Measurements from ENCODE around the gene TMEM201. TPM values are rescaled to one million over a fixed set of nuclear protein-coding genes. Genes with fewer than 3 reads are reported as not detected.
A peak's percentile ranks its signal among the peaks of the same experiment; 100 is the strongest.

TMEM201 gene
- total and polyA plus RNA-seq, 9 of the 15 experiments (the other 6 are each of a cell fraction or from before 2014, with no cell fraction given) = 0.42 to 51.3 (median 7.4) TPM

DNA sequence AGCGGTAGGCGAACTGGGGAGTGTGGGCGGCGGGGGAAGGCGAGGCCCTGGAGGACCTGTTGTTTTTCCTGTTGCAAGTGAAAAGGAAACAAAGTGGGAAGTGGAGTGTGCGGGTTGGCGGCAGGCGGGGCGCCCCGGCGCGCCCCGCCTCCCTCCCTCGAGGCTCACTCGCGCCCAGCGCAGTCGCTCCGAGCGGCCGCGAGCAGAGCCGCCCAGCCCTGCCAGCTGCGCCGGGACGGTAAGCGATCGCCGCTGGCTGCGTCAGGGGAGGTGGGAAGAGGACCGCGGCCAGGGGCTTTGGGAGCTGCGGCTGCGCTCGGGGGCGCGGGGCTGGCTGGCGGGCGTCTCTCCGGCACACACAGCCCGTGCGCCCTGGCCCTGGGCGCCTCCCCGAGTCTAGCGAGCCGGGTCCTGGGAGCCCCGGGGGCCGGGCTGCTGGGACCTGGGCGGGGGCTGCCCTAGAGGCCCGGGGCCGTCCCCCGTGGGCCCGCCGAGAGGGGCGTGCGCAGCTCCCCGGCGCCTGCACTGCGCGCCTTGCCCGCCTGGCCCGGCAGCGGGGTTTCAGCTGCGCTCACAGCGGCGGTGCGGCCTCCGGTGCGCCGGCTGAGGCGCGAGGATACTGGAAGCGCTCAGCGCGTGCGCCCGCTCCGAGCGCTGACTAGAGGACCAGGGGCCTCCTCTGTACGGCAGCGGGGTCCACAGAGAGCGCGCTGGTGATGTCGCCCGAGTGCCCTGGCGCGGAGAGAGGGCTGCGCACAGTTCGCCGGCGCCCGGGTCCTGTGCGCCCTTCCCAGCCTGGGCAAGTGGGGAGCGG is 63.1 kb downstream of the TMEM201 start, which contains the start of gene PIK3CD:
TSS of gene PIK3CD (plus strand) at position 167 of the 814 bp plus-strand sequence. CDS start 58,725 bp downstream, outside the sequence.
- in situ Hi-C loops (cut with MboI) (no loop called here), intact Hi-C loops (cut with micrococcal nuclease) (no loop called here)
- no peaks in the 10 kb centered on the region for H4K20me1 ChIP-seq (replicated peaks; ENCODE audit: control insufficient read depth, insufficient read depth, low read length)
- peak within 1 kb of the TSS; percentile 55 for H3K4me2 ChIP-seq (ENCODE audit: insufficient read depth, low read length)
- CTCF ChIA-PET (ENCODE audit: low intra/inter-chr PET ratio) = interaction anchor here (0.6 kb wide), 1 partner anchor 70 kb away, joined by 3 read pairs; no protein-coding TSS in a partner anchor
- H3K79me2 ChIP-seq (ENCODE audit: control insufficient read depth, insufficient read depth, low read length) = no peaks in the 10 kb centered on the region
- no peak within 1 kb of the TSS for H3K27ac ChIP-seq (ENCODE audit: extremely low read depth, low read depth, low read length)
- ATAC-seq = peak; percentile 77
- no peaks in the 10 kb centered on the region for H3K9me3 ChIP-seq (replicated peaks; ENCODE audit: control insufficient read depth, insufficient read depth, low read depth, low read length)
- H3K9ac ChIP-seq (ENCODE audit: insufficient read depth in 1 of 2, low read depth in 2 of 2, low read length in 2 of 2) = peak within 1 kb of the TSS in 1 of 2 experiments; percentile 87; a peak in 2 of 4 replicates
- peaks cover 6 to 9% of the 10 kb centered on the region in 2 experiments; a peak in 3 of 5 replicates for H3K27me3 ChIP-seq (ENCODE audit: control insufficient read depth in 2 of 2, insufficient read depth in 2 of 2, low read length in 2 of 2)
- WGBS (ENCODE audit: insufficient coverage, low coverage, missing lambda C conversion rate) = 3% methylated on average over 86 of the region's 94 CpGs
- peak in 3 of 4 experiments; percentile 46 to 71 (median 68) for DNase-seq (ENCODE audit: extremely low read depth in 1 of 4, low spot score in 3 of 4)
- no peaks in the 10 kb centered on the region for H3K36me3 ChIP-seq (ENCODE audit: control insufficient read depth, insufficient read depth, low read length)
- POLR2A ChIA-PET = interaction anchor here (0.7 to 1.7 kb wide), 3 partner anchors 10 to 30 kb away, joined by 3 to 6 read pairs (median 4); no protein-coding TSS in a partner anchor
- H3K4me1 ChIP-seq (replicated peaks in 1 of 2; ENCODE audit: control insufficient read depth in 2 of 2, insufficient read depth in 2 of 2, low read length in 2 of 2) = peaks cover 7 to 36% of the 10 kb centered on the region in 2 experiments; a peak in 4 of 5 replicates
- peak within 1 kb of the TSS; percentile 61 for H2AFZ ChIP-seq (ENCODE audit: low read depth, low read length)
- FAIRE-seq = no peak
- no peaks in the 10 kb centered on the region for H3K9me1 ChIP-seq (ENCODE audit: control insufficient read depth, insufficient read depth, low read length)
- no TSS peak for BruUV-seq (replicated peaks)
- peak within 1 kb of the TSS; percentile 48 for H3K4me3 ChIP-seq
- TF ChIP-seq ZNF408 (CRISPR knock-in tag; IDR thresholded peaks at IDR 0.05; ENCODE audit: low read depth) (no peak), PTBP1 (IDR thresholded peaks at IDR 0.05; ENCODE audit: low read depth, low read length) (no peak), ZNF766 (CRISPR knock-in tag; conservative IDR thresholded peaks at IDR 0.05) (no peak), SAFB (IDR thresholded peaks at IDR 0.05; ENCODE audit: borderline replicate concordance, low read depth, low read length) (0 out of 2 replicates have a peak, but pooled peaks have one; percentile 9), ZNF184 (CRISPR knock-in tag; IDR thresholded peaks at IDR 0.05) (no peak), SRSF9 (IDR thresholded peaks at IDR 0.05; ENCODE audit: borderline replicate concordance, low read depth, low read length) (no peak), ZC3H4 (CRISPR knock-in tag; IDR thresholded peaks at IDR 0.05; ENCODE audit: borderline replicate concordance) (no peak), U2AF1 (optimal IDR thresholded peaks at IDR 0.05; ENCODE audit: low read depth, low read length) (no peak), PCBP2 (IDR thresholded peaks at IDR 0.05; ENCODE audit: low read depth, low read length, poor library complexity, severe bottlenecking) (no peak), JUND (IDR thresholded peaks at IDR 0.05; ENCODE audit: borderline replicate concordance, low read depth, low read length) (no peak), JUND (tag; IDR thresholded peaks at IDR 0.05; ENCODE audit: borderline replicate concordance, low read depth, low read length) (no peak), CTBP1 (IDR thresholded peaks at IDR 0.05; ENCODE audit: borderline replicate concordance) (0 out of 2 replicates have a peak, but pooled peaks have one; percentile 35), NCOA6 (IDR thresholded peaks at IDR 0.05) (no peak), MTA3 (IDR thresholded peaks at IDR 0.05; ENCODE audit: borderline replicate concordance) (no peak)
- TF ChIP-seq, protein P1, sequence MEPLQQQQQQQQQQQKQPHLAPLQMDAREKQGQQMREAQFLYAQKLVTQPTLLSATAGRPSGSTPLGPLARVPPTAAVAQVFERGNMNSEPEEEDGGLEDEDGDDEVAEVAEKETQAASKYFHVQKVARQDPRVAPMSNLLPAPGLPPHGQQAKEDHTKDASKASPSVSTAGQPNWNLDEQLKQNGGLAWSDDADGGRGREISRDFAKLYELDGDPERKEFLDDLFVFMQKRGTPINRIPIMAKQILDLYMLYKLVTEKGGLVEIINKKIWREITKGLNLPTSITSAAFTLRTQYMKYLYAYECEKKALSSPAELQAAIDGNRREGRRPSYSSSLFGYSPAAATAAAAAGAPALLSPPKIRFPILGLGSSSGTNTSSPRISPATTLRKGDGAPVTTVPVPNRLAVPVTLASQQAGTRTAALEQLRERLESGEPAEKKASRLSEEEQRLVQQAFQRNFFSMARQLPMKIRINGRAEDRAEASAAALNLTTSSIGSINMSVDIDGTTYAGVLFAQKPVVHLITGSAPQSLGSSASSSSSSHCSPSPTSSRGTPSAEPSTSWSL (CRISPR knock-in tag; IDR thresholded peaks at IDR 0.05; ENCODE audit: borderline replicate concordance) = no peak
- TF ChIP-seq, protein P2, sequence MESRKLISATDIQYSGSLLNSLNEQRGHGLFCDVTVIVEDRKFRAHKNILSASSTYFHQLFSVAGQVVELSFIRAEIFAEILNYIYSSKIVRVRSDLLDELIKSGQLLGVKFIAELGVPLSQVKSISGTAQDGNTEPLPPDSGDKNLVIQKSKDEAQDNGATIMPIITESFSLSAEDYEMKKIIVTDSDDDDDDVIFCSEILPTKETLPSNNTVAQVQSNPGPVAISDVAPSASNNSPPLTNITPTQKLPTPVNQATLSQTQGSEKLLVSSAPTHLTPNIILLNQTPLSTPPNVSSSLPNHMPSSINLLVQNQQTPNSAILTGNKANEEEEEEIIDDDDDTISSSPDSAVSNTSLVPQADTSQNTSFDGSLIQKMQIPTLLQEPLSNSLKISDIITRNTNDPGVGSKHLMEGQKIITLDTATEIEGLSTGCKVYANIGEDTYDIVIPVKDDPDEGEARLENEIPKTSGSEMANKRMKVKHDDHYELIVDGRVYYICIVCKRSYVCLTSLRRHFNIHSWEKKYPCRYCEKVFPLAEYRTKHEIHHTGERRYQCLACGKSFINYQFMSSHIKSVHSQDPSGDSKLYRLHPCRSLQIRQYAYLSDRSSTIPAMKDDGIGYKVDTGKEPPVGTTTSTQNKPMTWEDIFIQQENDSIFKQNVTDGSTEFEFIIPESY (CRISPR knock-in tag; IDR thresholded peaks at IDR 0.05) = peak; percentile 35; the same call in 1 of the 2 replicates

All from K562 (cell line).